Measurements from ENCODE around the gene ASPSCR1. TPM values are rescaled to one million over a fixed set of nuclear protein-coding genes. Genes with fewer than 3 reads are reported as not detected.

The ASPSCR1 gene
- total and polyA plus RNA-seq, 2 of the 13 experiments (the other 11 are each of a cell fraction or from before 2014, with no cell fraction given) = 274 to 314 TPM

- TF ChIP-seq ZBTB46 (CRISPR knock-in tag; IDR thresholded peaks at IDR 0.05; ENCODE audit: borderline replicate concordance) (no peak), HMGA1 (CRISPR knock-in tag; conservative IDR thresholded peaks at IDR 0.05) (no peak), MTF1 (CRISPR knock-in tag; IDR thresholded peaks at IDR 0.05) (no peak), HNRNPH1 (optimal IDR thresholded peaks at IDR 0.05; ENCODE audit: low read depth, low read length) (no peak), ZKSCAN1 (IDR thresholded peaks at IDR 0.05; ENCODE audit: low read length) (no peak), ZNF282 (IDR thresholded peaks at IDR 0.05; ENCODE audit: partially characterized antibody) (no peak), AKNA (CRISPR knock-in tag; IDR thresholded peaks at IDR 0.05; ENCODE audit: borderline replicate concordance) (no peak), KLF12 (CRISPR knock-in tag; IDR thresholded peaks at IDR 0.05; ENCODE audit: borderline replicate concordance) (no peak), REST (IDR thresholded peaks at IDR 0.05; ENCODE audit: borderline replicate concordance in 1 of 2, low read depth in 1 of 2, low read length in 2 of 2) (no peak), ZNF280B (CRISPR knock-in tag; IDR thresholded peaks at IDR 0.05; ENCODE audit: borderline replicate concordance) (no peak), ZNF543 (CRISPR knock-in tag; IDR thresholded peaks at IDR 0.05) (no peak), JUN (CRISPR knock-in tag; IDR thresholded peaks at IDR 0.05) (no peak), ZNF546 (CRISPR knock-in tag; conservative IDR thresholded peaks at IDR 0.05) (no peak), MYPOP (CRISPR knock-in tag; IDR thresholded peaks at IDR 0.05) (no peak)
Observed at GRCh38 chr17:82064433-82065192, 87.2 kb downstream of the ASPSCR1 start (continued).
